Heart right ventricle (tissue), 16 donors: ENCODE data around the gene TRMT1. TPM values are rescaled to one million over a fixed set of nuclear protein-coding genes. Genes with fewer than 3 reads are reported as not detected.

Source experiments
- ATAC-seq, 8 donors: fragments of 200-7000 bp; cut with Tn5 transposase; one replicate each; pipeline ENCODE4 v1.9.1; 2020; ENCODE audit warnings: mild to moderate bottlenecking in 8 of 8, moderate library complexity in 8 of 8, moderate number of reproducible peaks in 1 of 8
- DNase-seq, 2 donors: peaks; one replicate each; pipeline ENCODE4 v3.0.0-alpha.2; 2020
- H3K27ac ChIP-seq, 10 donors: fragments of 200-600 bp; sonication (generic) in 2 of 10; one replicate each; pipeline versions ENCODE4 v1.5.0 to v1.8.0; 2020 to 2022; ENCODE audit warnings: mild to moderate bottlenecking in 3 of 10
- H3K27me3 ChIP-seq, 7 donors: fragments of 200-600 bp; one replicate each; pipeline ENCODE4 v1.8.0; 2021 to 2022; ENCODE audit warnings: mild to moderate bottlenecking in 2 of 7
- H3K36me3 ChIP-seq, 9 donors: fragments of 200-600 bp; sonication (generic) in 1 of 9; one replicate each; pipeline versions ENCODE4 v1.5.0 to v1.8.0; 2020 to 2022; ENCODE audit warnings: mild to moderate bottlenecking in 2 of 9
- H3K4me1 ChIP-seq, 9 donors: fragments of 200-600 bp; sonication (generic) in 1 of 9; one replicate each; pipeline versions ENCODE4 v1.5.0 to v1.8.0; 2020 to 2022; ENCODE audit warnings: mild to moderate bottlenecking in 4 of 9
- H3K4me3 ChIP-seq, 10 donors: fragments of 200-600 bp; sonication (generic) in 2 of 10; one replicate each; pipeline versions ENCODE4 v1.5.0 to v1.8.0; 2020 to 2022; ENCODE audit warnings: mild to moderate bottlenecking in 7 of 10, moderate library complexity in 2 of 10
- H3K9me3 ChIP-seq, 11 donors: fragments of 200-600 bp in 10 of 11; sonication (generic) in 2 of 11; one replicate each; pipeline versions ENCODE4 v1.5.0 to v1.8.0; 2013 to 2022; ENCODE audit warnings: mild to moderate bottlenecking in 2 of 11, control low read depth in 1 of 11, moderate library complexity in 1 of 11
- CTCF ChIP-seq, 9 donors: fragments of 200-600 bp; sonication (generic) in 2 of 9; IDR thresholded peaks; one replicate each; pipeline versions ENCODE4 v1.5.0 to v1.8.0; 2021 to 2022; ENCODE audit warnings: antibody characterized with exemption in 9 of 9, mild to moderate bottlenecking in 5 of 9, moderate library complexity in 1 of 9
- WGBS, 2 donors: extraction: QIAGEN DNeasy Blood & Tissue Kit; methylation state at CpG; one replicate each; pipeline ENCODE4 v1.1.7; 2013; ENCODE audit warnings: inconsistent platforms in 1 of 2; 5-methylcytosine and 5-hydroxymethylcytosine counted together
- intact Hi-C, 10 donors: fragments of 100-400 bp; cut with DNase I; formaldehyde crosslinking; loops; one replicate each; pipeline versions ENCODE4 v1.11.1 to v1.14.2; 2022
- polyA plus RNA-seq, 2 donors: library from polyadenylated mRNA; stranded (reverse); fragments of 200-250 nt; gene quantifications; one replicate each; pipeline ENCODE4 v1.2.3, GENCODE V29; 2013
- total RNA-seq, 10 donors: library from RNA; stranded (reverse); fragmentation: NEBNext Ultra II Directional in 3 of 10; extraction: Animal tissue kit (Norgen Biotek cat#: 25700) in 3 of 10; gene quantifications; one replicate each; pipeline versions ENCODE4 v1.2.1 to v1.2.4, GENCODE V29; 2021 to 2023
- donor health status: Arrhythmogenic right ventricular cardiomyopathy.
- donor health status: ischemic (EF 13 %, LVEDD 7.1; RV severe dilation, severe dysfunction).
- donor health status: healthy with polysubstance abuse.
- donor health status: DM: no; HTN: yes; CAD: no.
- donor health status: DM: no; HTN: no; CAD: no.
- donor health status: ischemic (EF 25% LVEDD 6.9; RV normal size, moderate dysfunction).
- donor health status: ischemic (EF 25% LVEDD 5.7; RV mildly dilated, moderate dysfunction).
- donor health status: healthy.
- donor health status: DM: yes; HTN: yes; CAD: no.
- donor health status: Ischemic cardiomyopathy.
- donor health status: ischemic (EF 35%, LVEDD 5.7; RV mildly dilated, moderate dysfunction).
- donor health status: nonischemic (EF 11% LVEDD 7.7; RV severe dilation, severe dysfunction).
- donor health status: DM: yes; HTN: yes; CAD: no.
- donor health status: PGD.
- donor health status: ischemic (EF 29% LVEDD 5.4; RV normal size, mild dysfunction).
- donor health status: nonischemic (EF 23%, LVEDD 6.1; RV moderate dilation, normal function).

Gene TRMT1
- total and polyA plus RNA-seq, 12 donors = 10.5 to 54.0 (median 14.8) TPM

GRCh38 chr19:13164343-13165161, 48.0 kb upstream of the TRMT1 start:
- Histone ChIP-seq H3K9me3 (no peaks in the 10 kb centered on the region), H3K4me3 (peak overlapping the region in 7 of 10 donors; percentile 27 to 55 (median 49)), H3K4me1 (peaks cover 18 to 91% (median 64%) of the 10 kb centered on the region in 9 donors), H3K27ac (peak overlapping the region; percentile 81 to 99 (median 96)), H3K27me3 (no peaks in the 10 kb centered on the region), H3K36me3 (no peaks in the 10 kb centered on the region)
- 27 to 30% methylated on average over 19 of the region's 19 CpGs for WGBS, 2 donors
- peak; percentile 41 to 64 (median 61) for ATAC-seq
- intact Hi-C loops = loop anchor here in 2 of 10 donors (1.0 to 10.0 kb wide), 3 partner anchors 9 to 680 kb away; no protein-coding TSS in a partner anchor
- no peak for TF ChIP-seq CTCF (IDR thresholded peaks at IDR 0.05)
- DNase-seq = peak; percentile 79 to 89

GRCh38 chr19:13163609-13164342, 47.2 kb upstream of the TRMT1 start:
- Histone ChIP-seq H3K4me1 (peaks cover 18 to 88% (median 64%) of the 10 kb centered on the region in 9 donors), H3K27ac (peak overlapping the region; percentile 81 to 99 (median 96)), H3K4me3 (peak overlapping the region in 9 of 10 donors; percentile 16 to 55 (median 45)), H3K27me3 (no peaks in the 10 kb centered on the region), H3K9me3 (no peaks in the 10 kb centered on the region), H3K36me3 (no peaks in the 10 kb centered on the region)
- DNase-seq (peak; percentile 70 to 76), ATAC-seq (peak; percentile 31 to 53 (median 37))
- intact Hi-C loops = loop anchor here in 2 of 10 donors (1.0 to 10.0 kb wide), 3 partner anchors 8 to 681 kb away; no protein-coding TSS in a partner anchor
- 18 to 28% methylated on average over 20 of the region's 20 CpGs for WGBS, 2 donors
- TF ChIP-seq CTCF (IDR thresholded peaks at IDR 0.05) = no peak

GRCh38 chr19:13162724-13163608, 46.4 kb upstream of the TRMT1 start:
- Histone ChIP-seq H3K36me3 (no peaks in the 10 kb centered on the region), H3K27ac (peak overlapping the region; percentile 81 to 99 (median 96)), H3K9me3 (no peaks in the 10 kb centered on the region), H3K4me1 (peaks cover 18 to 80% (median 61%) of the 10 kb centered on the region in 9 donors), H3K4me3 (peak overlapping the region in 9 of 10 donors; percentile 17 to 55 (median 45)), H3K27me3 (no peaks in the 10 kb centered on the region)
- ATAC-seq = peak; percentile 84 to 92 (median 87)
- peak; percentile 96 to 99 for DNase-seq
- intact Hi-C loops = loop anchor here in 2 of 10 donors (10.0 kb wide), 2 partner anchors 188 to 682 kb away; no protein-coding TSS in a partner anchor
- no peak for TF ChIP-seq CTCF (IDR thresholded peaks at IDR 0.05)
- 3 to 4% methylated on average over 58 of the region's 58 CpGs for WGBS, 2 donors
